Measurements from ENCODE around the gene TNFAIP6.
"Not testable (repeated sequence)": the region's sequence is repeated elsewhere in the genome, so short reads cannot be mapped to it uniquely, and the experiment has no call there.

TNFAIP6 gene

GRCh38 chr2:151361674-151362370 lies 4.4 kb downstream of the TNFAIP6 start:
- no peak for FAIRE-seq

GRCh38 chr2:151363709-151364108 lies 6.3 kb downstream of the TNFAIP6 start:
- FAIRE-seq, result no peak

- no peak for FAIRE-seq
Observed at GRCh38 chr2:151367571-151367970, 10.2 kb downstream of the TNFAIP6 start.

- FAIRE-seq, result no peak
Observed at GRCh38 chr2:151374436-151374835, 17.0 kb downstream of the TNFAIP6 start.

GRCh38 chr2:151379169-151379568 lies 21.8 kb downstream of the TNFAIP6 start:
- FAIRE-seq, result no peak

- no peak for FAIRE-seq
Observed at GRCh38 chr2:151380580-151381235, 23.3 kb downstream of the TNFAIP6 start.

GRCh38 chr2:151381266-151381665 lies 23.9 kb downstream of the TNFAIP6 start:
- FAIRE-seq, result no peak

- no peak for FAIRE-seq
Observed at GRCh38 chr2:151388011-151388410, 30.6 kb downstream of the TNFAIP6 start.

GRCh38 chr2:151391436-151391835 lies 34.0 kb downstream of the TNFAIP6 start:
- FAIRE-seq, result no peak

- FAIRE-seq, result no peak
Observed at GRCh38 chr2:151394509-151394908, 37.1 kb downstream of the TNFAIP6 start.

GRCh38 chr2:151395509-151396374 lies 38.4 kb downstream of the TNFAIP6 start:
- no peak for FAIRE-seq

- no peak for FAIRE-seq
Observed at GRCh38 chr2:151399981-151400380, 42.6 kb downstream of the TNFAIP6 start.

- FAIRE-seq, result no peak
Observed at GRCh38 chr2:151401149-151401548, 43.8 kb downstream of the TNFAIP6 start.

- FAIRE-seq, result no peak
Observed at GRCh38 chr2:151403914-151404313, 46.5 kb downstream of the TNFAIP6 start.

GRCh38 chr2:151405376-151405775 lies 48.0 kb downstream of the TNFAIP6 start:
- FAIRE-seq, result no peak

- no peak for FAIRE-seq
Observed at GRCh38 chr2:151407281-151407680, 49.9 kb downstream of the TNFAIP6 start.

- no peak for FAIRE-seq
Observed at GRCh38 chr2:151408788-151409600, 51.6 kb downstream of the TNFAIP6 start.

GRCh38 chr2:151409601-151410484 lies 52.5 kb downstream of the TNFAIP6 start, which contains the start of gene RIF1:
RIF1 (plus strand) TSS chr2:151409902; CDS start chr2:151410424, 522 bp downstream.
- FAIRE-seq, result peak; percentile 17

- no peak for FAIRE-seq
Observed at GRCh38 chr2:151410485-151410834, 53.1 kb downstream of the TNFAIP6 start.

- FAIRE-seq, result no peak
Observed at GRCh38 chr2:151417650-151418049, 60.3 kb downstream of the TNFAIP6 start.

- FAIRE-seq, result not testable (repeated sequence)
Observed at GRCh38 chr2:151421681-151422080, 64.3 kb downstream of the TNFAIP6 start.

All from TTC549 (cell line).